NOMO-1 treated with DMSO at 0.1 percent for 48 hours (cell line): ENCODE results near the gene ZNF414.
"Not testable (repeated sequence)": the region's sequence is repeated elsewhere in the genome, so short reads cannot be mapped to it uniquely, and the experiment has no call there.

ENCODE experiments used
- DNase-seq: peaks from one replicate; lab custom pipeline; 2025; ENCODE audit not compliant: unreplicated experiment; lab: John Stamatoyannopoulos, UW

ZNF414 gene

GRCh38 chr19:8518536-8518935 is 4.6 kb upstream of the ZNF414 start:
- no peak for DNase-seq

- peak; percentile 71 for DNase-seq
Observed at GRCh38 chr19:8517551-8518442, 3.8 kb upstream of the ZNF414 start.

- peak; percentile 91 for DNase-seq
Observed at GRCh38 chr19:8515317-8515716, 1.4 kb upstream of the ZNF414 start.

- DNase-seq = not testable (repeated sequence)
Observed at GRCh38 chr19:8514505-8515009, 590 bp upstream of the ZNF414 start.

- no peak for DNase-seq
Observed at GRCh38 chr19:8513036-8513686, 806 bp downstream of the ZNF414 start.

GRCh38 chr19:8512115-8512967 is 1.6 kb downstream of the ZNF414 start:
- peak; percentile 16 for DNase-seq

- DNase-seq = no peak
Observed at GRCh38 chr19:8511573-8512101, 2.3 kb downstream of the ZNF414 start.

GRCh38 chr19:8510589-8511115 is 3.3 kb downstream of the ZNF414 start:
- DNase-seq = no peak

GRCh38 chr19:8506402-8506957 is 7.5 kb downstream of the ZNF414 start:
- no peak for DNase-seq

- DNase-seq = peak; percentile 59
Observed at GRCh38 chr19:8505680-8506401, 8.1 kb downstream of the ZNF414 start.

- DNase-seq = no peak
Observed at GRCh38 chr19:8504919-8505318, 9.0 kb downstream of the ZNF414 start.

- no peak for DNase-seq
Observed at GRCh38 chr19:8504171-8504570, 9.8 kb downstream of the ZNF414 start.

GRCh38 chr19:8503510-8503909 is 10.5 kb downstream of the ZNF414 start:
- DNase-seq = no peak

GRCh38 chr19:8501981-8502380 is 12.0 kb downstream of the ZNF414 start:
- no peak for DNase-seq

- no peak for DNase-seq
Observed at GRCh38 chr19:8501516-8501915, 12.5 kb downstream of the ZNF414 start.

GRCh38 chr19:8500158-8500557 is 13.8 kb downstream of the ZNF414 start:
- peak; percentile 86 for DNase-seq

- DNase-seq = no peak
Observed at GRCh38 chr19:8499048-8499833, 14.7 kb downstream of the ZNF414 start.

GRCh38 chr19:8498295-8498694 is 15.7 kb downstream of the ZNF414 start:
- no peak for DNase-seq

- DNase-seq = peak; percentile 94
Observed at GRCh38 chr19:8494158-8494557, 19.8 kb downstream of the ZNF414 start.
